ENCODE measurements around the gene ARMCX5.
A peak's percentile ranks its signal among the peaks of the same experiment; 100 is the strongest.

Gene ARMCX5

GRCh38 chrX:102599084-102599950 lies at the start of gene ARMCX5:
Gene ARMCX5, plus strand, starts transcription at chrX:102599515. Its CDS starts 2,627 bp downstream, at chrX:102602142.
- Mint-ChIP-seq H3K9me3 (no peaks in the 10 kb centered on the region), H3K4me1 (ENCODE audit: low read depth) (peaks cover 27% of the 10 kb centered on the region), H3K27ac (peak within 1 kb of the TSS; percentile 94), H3K27me3 (peaks cover 21% of the 10 kb centered on the region), H3K36me3 (ENCODE audit: low read depth) (peaks cover 17% of the 10 kb centered on the region), H3K4me3 (peak within 1 kb of the TSS; percentile 87)
- DNase-seq, result peak; percentile 72

DNA sequence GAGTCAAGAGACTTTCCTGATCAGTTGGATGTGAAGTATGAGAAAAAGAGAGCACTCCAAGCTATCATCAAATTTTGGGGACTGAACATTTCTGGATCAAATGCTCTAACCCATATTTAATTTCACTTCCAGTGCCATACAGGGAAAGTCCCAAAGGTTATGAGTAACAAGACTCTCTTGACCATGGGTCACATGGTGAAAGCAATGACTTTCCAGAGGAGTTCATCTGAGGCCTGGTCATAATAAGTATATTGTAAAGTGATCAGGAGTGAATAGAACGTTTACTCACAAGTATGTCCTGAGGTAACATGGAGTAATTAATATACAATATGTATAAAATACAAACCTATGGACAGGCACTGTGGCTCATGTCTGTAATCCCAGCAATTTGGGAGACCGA lies 40.7 kb upstream of the ARMCX5 start:
- no peaks in the 10 kb centered on the region for H3K9me3 Mint-ChIP-seq

DNA sequence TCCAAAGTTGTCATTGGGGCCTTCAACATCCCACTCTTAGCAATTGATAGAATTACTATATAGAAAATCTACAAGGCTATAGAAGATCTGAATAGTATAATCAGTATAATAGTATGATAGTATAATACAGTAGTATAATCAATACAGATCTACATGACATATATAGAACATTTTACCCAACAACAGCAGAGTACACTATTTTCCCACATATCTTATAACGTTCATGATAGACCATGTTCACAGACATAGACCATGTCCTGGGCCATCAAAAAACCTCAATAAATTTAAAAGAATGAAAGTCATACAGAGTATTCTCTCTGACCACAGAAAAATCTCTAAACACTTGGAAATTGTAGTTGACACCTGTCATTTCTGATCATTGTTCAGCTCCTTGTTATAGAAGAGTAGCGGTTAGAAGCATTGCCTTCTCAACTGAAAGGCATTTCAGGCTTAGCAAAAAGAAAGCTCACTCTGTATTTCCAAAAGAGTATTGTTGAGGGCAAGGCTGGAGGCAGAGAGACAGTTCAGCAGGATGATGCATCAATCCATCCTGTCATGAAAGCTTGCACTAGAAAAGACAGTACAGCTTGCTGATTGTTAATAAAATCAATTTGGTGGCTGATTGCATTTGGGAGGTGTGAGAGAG lies 38.8 kb upstream of the ARMCX5 start:
- no peak for DNase-seq
- Mint-ChIP-seq H3K27me3 (peaks cover 23% of the 10 kb centered on the region), H3K4me3 (no peak overlapping the region), H3K36me3 (ENCODE audit: low read depth) (no peaks in the 10 kb centered on the region), H3K4me1 (ENCODE audit: low read depth) (no peaks in the 10 kb centered on the region), H3K27ac (no peak overlapping the region), H3K9me3 (no peaks in the 10 kb centered on the region)

More for the DNA sequence above, 40.7 kb upstream of the ARMCX5 start:
- H3K4me1 Mint-ChIP-seq (ENCODE audit: low read depth), result no peaks in the 10 kb centered on the region
- no peak for DNase-seq
- H3K27ac Mint-ChIP-seq, result no peak overlapping the region
- H3K4me3 Mint-ChIP-seq, result no peak overlapping the region
- peaks cover 29% of the 10 kb centered on the region for H3K27me3 Mint-ChIP-seq
- no peaks in the 10 kb centered on the region for H3K36me3 Mint-ChIP-seq (ENCODE audit: low read depth)

GRCh38 chrX:102580891-102581290 lies 18.4 kb upstream of the ARMCX5 start:
- no peak overlapping the region for H3K27ac Mint-ChIP-seq
- H3K4me1 Mint-ChIP-seq (ENCODE audit: low read depth), result no peaks in the 10 kb centered on the region
- H3K9me3 Mint-ChIP-seq, result no peaks in the 10 kb centered on the region
- H3K27me3 Mint-ChIP-seq, result peaks cover 10% of the 10 kb centered on the region
- no peaks in the 10 kb centered on the region for H3K36me3 Mint-ChIP-seq (ENCODE audit: low read depth)
- DNase-seq, result no peak
- H3K4me3 Mint-ChIP-seq, result no peak overlapping the region

DNA sequence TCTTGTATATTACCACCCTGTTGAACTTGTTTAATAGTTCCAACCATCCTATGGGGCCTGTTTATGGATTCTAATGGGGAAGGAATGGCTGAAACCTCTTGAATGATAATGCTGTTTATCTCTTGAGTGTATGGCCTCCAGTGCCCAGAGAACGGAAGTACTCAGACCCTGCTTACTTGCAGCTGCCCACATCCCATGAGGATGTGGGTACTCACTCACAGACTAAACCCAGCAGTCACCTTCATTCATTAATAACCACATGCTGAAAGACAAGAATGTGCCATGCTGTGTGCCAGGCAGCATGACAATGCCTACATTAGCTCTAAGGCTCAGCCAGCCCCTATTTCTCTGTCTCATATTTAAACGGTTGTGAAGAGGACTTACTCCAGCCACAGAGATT lies 5.9 kb upstream of the ARMCX5 start:
- Mint-ChIP-seq H3K4me3 (no peak overlapping the region), H3K4me1 (ENCODE audit: low read depth) (peaks cover 7% of the 10 kb centered on the region), H3K27me3 (peaks cover 42% of the 10 kb centered on the region), H3K9me3 (no peaks in the 10 kb centered on the region), H3K27ac (no peak overlapping the region), H3K36me3 (ENCODE audit: low read depth) (no peaks in the 10 kb centered on the region)
- DNase-seq, result no peak

- peak overlapping the region; percentile 94 for H3K27ac Mint-ChIP-seq
- DNase-seq, result no peak
- peaks cover 29% of the 10 kb centered on the region for H3K4me1 Mint-ChIP-seq (ENCODE audit: low read depth)
- peaks cover 17% of the 10 kb centered on the region for H3K36me3 Mint-ChIP-seq (ENCODE audit: low read depth)
- no peaks in the 10 kb centered on the region for H3K9me3 Mint-ChIP-seq
- H3K4me3 Mint-ChIP-seq, result peak overlapping the region; percentile 87
- peaks cover 16% of the 10 kb centered on the region for H3K27me3 Mint-ChIP-seq
Observed at GRCh38 chrX:102599951-102600579, 750 bp downstream of the ARMCX5 start.

DNA sequence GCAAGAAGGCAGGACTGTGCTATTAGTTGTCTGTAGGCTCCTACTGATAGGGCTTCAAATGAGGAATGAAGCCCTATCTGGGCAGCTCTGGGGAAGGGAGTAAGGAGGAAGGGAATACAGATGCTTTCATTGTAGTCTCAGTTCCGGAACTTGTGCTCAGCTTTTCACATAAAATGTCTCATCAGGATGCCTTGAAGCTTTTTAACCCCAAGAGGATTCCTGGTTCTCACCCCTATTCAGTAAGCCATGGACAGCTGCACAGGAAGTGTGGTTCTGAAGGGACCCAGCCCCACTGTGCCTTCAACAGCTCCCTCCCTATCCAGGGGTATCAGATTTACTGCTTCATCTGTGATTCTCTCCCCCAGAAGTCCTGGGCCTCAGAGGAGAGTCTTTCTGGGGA lies 5.0 kb downstream of the ARMCX5 start:
- Mint-ChIP-seq H3K9me3 (no peaks in the 10 kb centered on the region), H3K27ac (no peak overlapping the region), H3K36me3 (ENCODE audit: low read depth) (peaks cover 38% of the 10 kb centered on the region), H3K4me3 (no peak overlapping the region), H3K27me3 (no peaks in the 10 kb centered on the region), H3K4me1 (ENCODE audit: low read depth) (peaks cover 37% of the 10 kb centered on the region)
- no peak for DNase-seq

DNA sequence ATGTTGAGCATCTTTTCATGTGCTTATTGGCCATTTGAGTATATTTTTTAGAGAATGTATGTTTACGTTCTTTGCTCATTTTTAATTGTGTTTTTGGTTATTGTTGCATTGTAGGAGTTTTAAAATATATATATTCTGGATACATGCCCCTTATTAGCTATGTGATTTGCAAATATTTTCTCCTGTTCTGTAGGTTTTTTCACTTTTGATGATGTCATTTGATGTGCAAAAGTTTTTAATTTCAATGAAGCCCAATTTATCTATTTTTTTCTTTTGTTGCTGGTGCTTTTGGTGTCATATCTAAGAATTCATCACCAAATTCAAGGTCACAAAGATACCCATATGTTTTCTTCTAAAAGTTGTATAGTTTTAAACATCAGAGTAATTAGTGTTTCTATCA lies 6.8 kb downstream of the ARMCX5 start:
- peaks cover under 1% of the 10 kb centered on the region for H3K27me3 Mint-ChIP-seq
- H3K4me3 Mint-ChIP-seq, result no peak overlapping the region
- DNase-seq, result no peak
- H3K9me3 Mint-ChIP-seq, result no peaks in the 10 kb centered on the region
- peaks cover 45% of the 10 kb centered on the region for H3K36me3 Mint-ChIP-seq (ENCODE audit: low read depth)
- H3K27ac Mint-ChIP-seq, result no peak overlapping the region
- peaks cover 32% of the 10 kb centered on the region for H3K4me1 Mint-ChIP-seq (ENCODE audit: low read depth)

DNA sequence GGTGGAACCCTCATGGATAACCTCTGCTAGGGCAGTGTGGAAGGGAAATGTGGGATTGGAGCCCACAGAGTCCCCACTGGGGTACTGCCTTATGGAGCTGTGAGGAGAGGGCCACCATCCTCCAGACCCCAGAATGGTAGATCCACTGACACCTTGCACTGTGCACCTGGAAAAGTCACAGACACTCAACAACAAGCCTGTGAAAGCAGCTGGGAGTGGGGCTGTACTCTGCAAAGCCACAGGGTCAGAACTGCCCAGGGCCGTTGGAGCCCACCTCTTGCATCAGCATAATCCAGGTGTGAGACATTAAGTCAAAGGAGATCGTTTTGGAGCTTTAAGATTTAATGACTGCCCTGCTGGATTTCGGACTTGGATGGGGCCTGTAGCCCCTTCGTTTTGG lies 11.6 kb downstream of the ARMCX5 start:
- Mint-ChIP-seq H3K4me3 (no peak overlapping the region), H3K9me3 (no peaks in the 10 kb centered on the region), H3K27ac (no peak overlapping the region), H3K4me1 (ENCODE audit: low read depth) (peaks cover 20% of the 10 kb centered on the region), H3K27me3 (peaks cover 9% of the 10 kb centered on the region), H3K36me3 (ENCODE audit: low read depth) (peaks cover 57% of the 10 kb centered on the region)
- no peak for DNase-seq

GRCh38 chrX:102624105-102624504 lies 24.8 kb downstream of the ARMCX5 start:
- no peak overlapping the region for H3K4me3 Mint-ChIP-seq
- DNase-seq, result no peak
- H3K27ac Mint-ChIP-seq, result no peak overlapping the region
- peaks cover 33% of the 10 kb centered on the region for H3K36me3 Mint-ChIP-seq (ENCODE audit: low read depth)
- H3K27me3 Mint-ChIP-seq, result peaks cover 6% of the 10 kb centered on the region
- H3K9me3 Mint-ChIP-seq, result peaks cover 18% of the 10 kb centered on the region
- H3K4me1 Mint-ChIP-seq (ENCODE audit: low read depth), result peaks cover 20% of the 10 kb centered on the region

- Mint-ChIP-seq H3K27me3 (peaks cover 14% of the 10 kb centered on the region), H3K4me3 (no peak overlapping the region), H3K4me1 (ENCODE audit: low read depth) (peaks cover 20% of the 10 kb centered on the region), H3K27ac (no peak overlapping the region), H3K36me3 (ENCODE audit: low read depth) (peaks cover 6% of the 10 kb centered on the region), H3K9me3 (no peaks in the 10 kb centered on the region)
- no peak for DNase-seq
Observed at GRCh38 chrX:102627640-102628039, 28.3 kb downstream of the ARMCX5 start.

DNA sequence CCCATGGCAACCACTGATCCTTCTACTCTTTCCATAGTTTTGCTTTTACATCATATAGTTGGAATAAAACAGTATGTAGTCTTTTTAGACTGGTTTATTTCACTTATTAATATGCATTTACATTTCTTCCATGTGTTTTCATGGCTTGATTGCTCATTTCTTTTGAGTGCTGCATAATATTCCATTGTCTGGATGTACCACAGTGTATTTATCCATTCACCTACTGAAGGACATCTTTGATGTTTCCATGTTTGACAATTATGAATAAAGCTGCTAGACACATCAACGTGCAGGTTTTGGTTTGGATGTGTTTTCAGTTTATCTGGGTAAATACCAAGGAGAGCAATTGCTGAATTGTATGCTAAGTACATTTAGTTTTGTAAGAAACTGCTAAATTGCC lies 38.2 kb downstream of the ARMCX5 start:
- Mint-ChIP-seq H3K36me3 (ENCODE audit: low read depth) (peaks cover 6% of the 10 kb centered on the region), H3K27me3 (peaks cover 2% of the 10 kb centered on the region), H3K4me3 (no peak overlapping the region), H3K9me3 (peaks cover 5% of the 10 kb centered on the region), H3K27ac (no peak overlapping the region), H3K4me1 (ENCODE audit: low read depth) (no peaks in the 10 kb centered on the region)
- no peak for DNase-seq

DNA sequence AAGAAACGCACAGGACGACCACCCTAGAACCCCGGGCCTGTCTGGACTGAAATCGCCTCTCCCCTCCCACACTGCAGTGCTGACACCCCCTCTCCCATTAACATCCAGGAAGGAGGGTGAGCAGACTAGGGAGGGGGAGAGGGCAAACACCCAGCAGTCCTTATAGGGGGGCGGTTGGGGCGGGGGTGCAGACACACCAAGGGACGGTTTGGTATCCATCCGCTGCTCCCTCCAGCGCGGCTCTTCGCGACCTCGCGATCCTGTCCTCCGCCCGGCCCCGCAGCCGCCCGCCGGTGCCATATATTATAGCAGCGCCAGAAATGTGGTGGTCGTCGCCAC lies 51.6 kb downstream of the ARMCX5 start:
- Mint-ChIP-seq H3K36me3 (ENCODE audit: low read depth) (peaks cover 2% of the 10 kb centered on the region), H3K9me3 (no peaks in the 10 kb centered on the region), H3K4me3 (peak overlapping the region; percentile 86), H3K27ac (no peak overlapping the region), H3K27me3 (peaks cover 17% of the 10 kb centered on the region), H3K4me1 (ENCODE audit: low read depth) (peaks cover 14% of the 10 kb centered on the region)
- DNase-seq, result no peak

- no peaks in the 10 kb centered on the region for H3K9me3 Mint-ChIP-seq
- peaks cover 17% of the 10 kb centered on the region for H3K27me3 Mint-ChIP-seq
- peak; percentile 66 for DNase-seq
- peaks cover 2% of the 10 kb centered on the region for H3K36me3 Mint-ChIP-seq (ENCODE audit: low read depth)
- H3K4me3 Mint-ChIP-seq, result peak within 1 kb of the TSS; percentile 86
- H3K4me1 Mint-ChIP-seq (ENCODE audit: low read depth), result peaks cover 14% of the 10 kb centered on the region
- H3K27ac Mint-ChIP-seq, result peak within 1 kb of the TSS; percentile 82
Observed at GRCh38 chrX:102651242-102652011, 52.1 kb downstream of the ARMCX5 start, which contains the start of gene GPRASP1. Gene GPRASP1, plus strand, starts transcription at chrX:102651483. Its CDS starts 2,431 bp downstream, at chrX:102653914.

Measured in activated T-cell treated with anti-CD3 and anti-CD28 coated beads, Interleukin-2, amount 50 U/mL, for 24 hours (primary cell).